DOHH2 (cell line): ENCODE results near the gene NFKB1.

Experiments
- EZH2phosphoT487 ChIP-seq: fragments of 200-600 bp; sonication (generic); IDR thresholded peaks from 2 replicates; pipeline ENCODE4 v1.6.1; 2017; ENCODE audit warnings: borderline replicate concordance, mild to moderate bottlenecking, antibody characterized with exemption, low read length, moderate library complexity, mixed read lengths
- TF ChIP-seq, protein P1 (sequence below): fragments of 200-600 bp; sonication (generic); IDR thresholded peaks from one replicate; pipeline ENCODE4 v1.5.1; 2014; ENCODE audit warnings: antibody characterized with exemption, mild to moderate bottlenecking, low read depth, low read length; ENCODE audit not compliant: poor library complexity, severe bottlenecking

GRCh38 chr4:102553982-102554381, 52.8 kb downstream of the NFKB1 start:
- TF ChIP-seq, protein P1, sequence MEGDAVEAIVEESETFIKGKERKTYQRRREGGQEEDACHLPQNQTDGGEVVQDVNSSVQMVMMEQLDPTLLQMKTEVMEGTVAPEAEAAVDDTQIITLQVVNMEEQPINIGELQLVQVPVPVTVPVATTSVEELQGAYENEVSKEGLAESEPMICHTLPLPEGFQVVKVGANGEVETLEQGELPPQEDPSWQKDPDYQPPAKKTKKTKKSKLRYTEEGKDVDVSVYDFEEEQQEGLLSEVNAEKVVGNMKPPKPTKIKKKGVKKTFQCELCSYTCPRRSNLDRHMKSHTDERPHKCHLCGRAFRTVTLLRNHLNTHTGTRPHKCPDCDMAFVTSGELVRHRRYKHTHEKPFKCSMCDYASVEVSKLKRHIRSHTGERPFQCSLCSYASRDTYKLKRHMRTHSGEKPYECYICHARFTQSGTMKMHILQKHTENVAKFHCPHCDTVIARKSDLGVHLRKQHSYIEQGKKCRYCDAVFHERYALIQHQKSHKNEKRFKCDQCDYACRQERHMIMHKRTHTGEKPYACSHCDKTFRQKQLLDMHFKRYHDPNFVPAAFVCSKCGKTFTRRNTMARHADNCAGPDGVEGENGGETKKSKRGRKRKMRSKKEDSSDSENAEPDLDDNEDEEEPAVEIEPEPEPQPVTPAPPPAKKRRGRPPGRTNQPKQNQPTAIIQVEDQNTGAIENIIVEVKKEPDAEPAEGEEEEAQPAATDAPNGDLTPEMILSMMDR: no peak
- no peak for TF ChIP-seq EZH2phosphoT487
